Keratinocyte (primary cell): ENCODE measurements around the gene CPTP. TPM values are rescaled to one million over a fixed set of nuclear protein-coding genes. Genes with fewer than 3 reads are reported as not detected.

ENCODE experiments used
- DNase-seq: peaks from one replicate; pipeline ENCODE4 v3.0.0-alpha.2; 2011; ENCODE audit warnings: low read depth, missing footprints, low spot score
- FAIRE-seq: peaks from 2 replicates; lab custom pipeline; 2011; peaks lifted over from hg19 to GRCh38; lab: Jason Lieb, UNC
- H2AFZ ChIP-seq: 2 replicates; pipeline ENCODE4 v1.6.0; 2012; ENCODE audit warnings: low read length, control low read depth, inconsistent platforms; ENCODE audit not compliant: control insufficient read depth
- H3K27ac ChIP-seq: 2 replicates; pipeline ENCODE4 v1.5.1; 2011; ENCODE audit warnings: low read length; ENCODE audit not compliant: control insufficient read depth, insufficient read depth
- H3K27me3 ChIP-seq: 3 replicates; pipeline ENCODE4 v1.6.0; 2011; ENCODE audit warnings: low read length; ENCODE audit not compliant: control insufficient read depth, insufficient read depth; ENCODE audit errors: extremely low read depth
- H3K36me3 ChIP-seq, 2 experiments: 2 replicates in 1 of 2; 3 replicates in 1 of 2; pipeline ENCODE4 v1.5.1; 2011; ENCODE audit warnings: low read length in 2 of 2, mild to moderate bottlenecking in 1 of 2; ENCODE audit not compliant: control insufficient read depth in 2 of 2, insufficient read depth in 2 of 2; ENCODE audit errors: extremely low read depth in 1 of 2
- H3K4me1 ChIP-seq: 3 replicates; pipeline ENCODE4 v1.5.1; 2011; ENCODE audit warnings: low read length; ENCODE audit not compliant: control insufficient read depth, insufficient read depth; ENCODE audit errors: extremely low read depth
- H3K4me2 ChIP-seq: 3 replicates; pipeline ENCODE4 v1.6.0; 2011; ENCODE audit warnings: low read depth, low read length; ENCODE audit not compliant: control insufficient read depth, insufficient read depth; ENCODE audit errors: extremely low read depth
- H3K4me3 ChIP-seq, 3 experiments: fragments of 200-600 bp in 1 of 3; sonication (generic) in 1 of 3; 2 replicates in 2 of 3; 3 replicates in 1 of 3; pipeline ENCODE4 v1.5.1; 2011 to 2016; ENCODE audit warnings: low read length in 3 of 3, mild to moderate bottlenecking in 3 of 3, control low read depth in 2 of 3, inconsistent platforms in 1 of 3, low read depth in 1 of 3, mixed read lengths in 1 of 3, mixed run types in 1 of 3, moderate library complexity in 1 of 3; ENCODE audit not compliant: control insufficient read depth in 2 of 3, insufficient read depth in 2 of 3; ENCODE audit errors: extremely low read depth in 1 of 3
- H3K79me2 ChIP-seq: 2 replicates; pipeline ENCODE4 v1.6.0; 2012; ENCODE audit warnings: low read length; ENCODE audit not compliant: control insufficient read depth, insufficient read depth
- H3K9ac ChIP-seq: 3 replicates; pipeline ENCODE4 v1.6.0; 2011; ENCODE audit warnings: low read length; ENCODE audit not compliant: control insufficient read depth, insufficient read depth; ENCODE audit errors: extremely low read depth
- H3K9me1 ChIP-seq: 3 replicates; pipeline ENCODE4 v1.6.0; 2011; ENCODE audit warnings: low read length; ENCODE audit not compliant: control insufficient read depth, insufficient read depth; ENCODE audit errors: extremely low read depth
- H3K9me3 ChIP-seq: 2 replicates; pipeline ENCODE4 v1.5.1; 2012; ENCODE audit warnings: low read depth, low read length; ENCODE audit not compliant: control insufficient read depth
- H4K20me1 ChIP-seq: 3 replicates; pipeline ENCODE4 v1.6.0; 2011; ENCODE audit warnings: low read length; ENCODE audit not compliant: control insufficient read depth, insufficient read depth; ENCODE audit errors: extremely low read depth
- EZH2 ChIP-seq: IDR thresholded peaks from one replicate; pipeline ENCODE4 v1.6.1; 2012; ENCODE audit warnings: inconsistent platforms, mild to moderate bottlenecking, low read length, moderate library complexity
- dilution Hi-C: fragments of 300-500 bp; cut with MboI; formaldehyde crosslinking; loops from one replicate; pipeline ENCODE4 v1.7.0; 2020; ENCODE audit warnings: low sequenced_read_pairs; ENCODE audit not compliant: extremely low pct_ligation_motif_present
- polyA plus RNA-seq, 5 experiments: library from polyadenylated mRNA; depleted of rRNA in 3 of 5; stranded (reverse) in 3 of 5; stranded (forward) in 1 of 5; unstranded in 1 of 5; fragments of >200 nt; gene quantifications; 1 replicate in 1 of 5; 2 replicates in 3 of 5; 3 replicates in 1 of 5; pipeline versions ENCODE4 v1.2.1 to v1.2.3, GENCODE V29; 2011 to 2012; ENCODE audit warnings: missing spikeins in 2 of 5, low read depth in 1 of 5, low replicate concordance in 1 of 5
- TF ChIP-seq, protein P1 (sequence below), 3 experiments: IDR thresholded peaks in 1 of 3; conservative IDR thresholded peaks in 1 of 3; optimal IDR thresholded peaks in 1 of 3; 2 replicates in 2 of 3; 3 replicates in 1 of 3; pipeline versions ENCODE3 to v1.5.1; 2011; ENCODE audit warnings: low read length in 3 of 3, mild to moderate bottlenecking in 3 of 3, moderate library complexity in 2 of 3, control low read depth in 1 of 3, inconsistent platforms in 1 of 3; ENCODE audit not compliant: insufficient read depth in 2 of 3; ENCODE audit errors: extremely low read depth in 1 of 3

The CPTP gene
- polyA plus RNA-seq, 1 donor (not counting 4 experiments of a cell fraction or from before 2014, with no cell fraction given), result 5.8 TPM

GRCh38 chr1:1341549-1342021 lies 17.0 kb downstream of the CPTP start:
- Histone ChIP-seq H2AFZ (no peak overlapping the region), H3K4me2 (no peak overlapping the region), H3K36me3 (peaks cover 13 to 24% of the 10 kb centered on the region in 2 experiments), H3K27me3 (no peaks in the 10 kb centered on the region), H4K20me1 (peaks cover 15% of the 10 kb centered on the region), H3K4me3 (no peak overlapping the region), H3K9me3 (no peaks in the 10 kb centered on the region), H3K9ac (no peak overlapping the region), H3K9me1 (no peaks in the 10 kb centered on the region), H3K79me2 (peaks cover 60% of the 10 kb centered on the region), H3K4me1 (peaks cover 29% of the 10 kb centered on the region), H3K27ac (no peak overlapping the region)
- TF ChIP-seq, protein P1, sequence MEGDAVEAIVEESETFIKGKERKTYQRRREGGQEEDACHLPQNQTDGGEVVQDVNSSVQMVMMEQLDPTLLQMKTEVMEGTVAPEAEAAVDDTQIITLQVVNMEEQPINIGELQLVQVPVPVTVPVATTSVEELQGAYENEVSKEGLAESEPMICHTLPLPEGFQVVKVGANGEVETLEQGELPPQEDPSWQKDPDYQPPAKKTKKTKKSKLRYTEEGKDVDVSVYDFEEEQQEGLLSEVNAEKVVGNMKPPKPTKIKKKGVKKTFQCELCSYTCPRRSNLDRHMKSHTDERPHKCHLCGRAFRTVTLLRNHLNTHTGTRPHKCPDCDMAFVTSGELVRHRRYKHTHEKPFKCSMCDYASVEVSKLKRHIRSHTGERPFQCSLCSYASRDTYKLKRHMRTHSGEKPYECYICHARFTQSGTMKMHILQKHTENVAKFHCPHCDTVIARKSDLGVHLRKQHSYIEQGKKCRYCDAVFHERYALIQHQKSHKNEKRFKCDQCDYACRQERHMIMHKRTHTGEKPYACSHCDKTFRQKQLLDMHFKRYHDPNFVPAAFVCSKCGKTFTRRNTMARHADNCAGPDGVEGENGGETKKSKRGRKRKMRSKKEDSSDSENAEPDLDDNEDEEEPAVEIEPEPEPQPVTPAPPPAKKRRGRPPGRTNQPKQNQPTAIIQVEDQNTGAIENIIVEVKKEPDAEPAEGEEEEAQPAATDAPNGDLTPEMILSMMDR (optimal IDR thresholded peaks at IDR 0.05 in 1 of 3, IDR thresholded peaks at IDR 0.05 in 1 of 3, conservative IDR thresholded peaks at IDR 0.05 in 1 of 3; ENCODE audit: extremely low read depth in 1 of 3, insufficient read depth in 2 of 3, low read length in 3 of 3), result no peak
- dilution Hi-C loops, result no loop called here
- DNase-seq, result no peak
- no peak for FAIRE-seq

DNA sequence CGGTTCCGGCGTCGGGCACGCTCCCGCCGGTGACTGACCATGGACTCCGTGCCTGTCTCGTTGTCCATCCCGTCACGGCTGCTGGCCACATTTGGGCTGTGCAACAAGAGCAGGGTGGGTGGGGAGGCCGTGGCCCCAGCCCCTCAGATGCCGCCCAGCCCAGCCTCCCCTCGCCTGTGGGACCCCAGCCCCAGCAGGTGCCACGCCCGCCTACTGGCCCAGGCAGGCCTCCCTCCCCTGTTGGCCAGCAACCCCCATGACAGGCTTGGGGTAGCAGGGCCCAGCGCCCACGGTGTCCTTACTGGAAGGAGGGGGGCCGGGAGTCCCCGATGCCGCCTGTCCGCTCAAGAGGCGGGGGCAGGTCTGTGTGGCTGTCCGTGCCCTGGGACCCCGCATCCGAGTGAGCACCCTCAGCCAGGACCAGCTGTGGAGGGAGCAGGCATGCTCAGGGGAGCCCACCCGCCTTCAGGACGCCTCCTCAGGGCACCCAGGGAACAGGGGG lies 17.5 kb downstream of the CPTP start:
- no peak for FAIRE-seq
- Histone ChIP-seq H3K27me3 (no peaks in the 10 kb centered on the region), H3K9me1 (no peaks in the 10 kb centered on the region), H3K4me3 (no peak overlapping the region), H3K4me2 (no peak overlapping the region), H2AFZ (no peak overlapping the region), H3K9ac (no peak overlapping the region), H3K4me1 (peaks cover 35% of the 10 kb centered on the region), H3K79me2 (peaks cover 65% of the 10 kb centered on the region), H4K20me1 (peaks cover 15% of the 10 kb centered on the region), H3K27ac (no peak overlapping the region), H3K36me3 (peaks cover 13 to 24% of the 10 kb centered on the region in 2 experiments), H3K9me3 (no peaks in the 10 kb centered on the region)
- dilution Hi-C loops, result no loop called here
- no peak for DNase-seq
- TF ChIP-seq EZH2, result no peak
- TF ChIP-seq, protein P1 (optimal IDR thresholded peaks at IDR 0.05 in 1 of 3, IDR thresholded peaks at IDR 0.05 in 1 of 3, conservative IDR thresholded peaks at IDR 0.05 in 1 of 3; ENCODE audit: extremely low read depth in 1 of 3, insufficient read depth in 2 of 3, low read length in 3 of 3), result no peak
